ENCODE results near the gene PCDHGA11. TPM values are rescaled to one million over a fixed set of nuclear protein-coding genes. Genes with fewer than 3 reads are reported as not detected.
"Not testable (repeated sequence)": the region's sequence is repeated elsewhere in the genome, so short reads cannot be mapped to it uniquely, and the experiment has no call there.

The PCDHGA11 gene
- total RNA-seq, 4 donors from 2014 or later: 2.6 to 5.8 (median 4.4) TPM

- H3K27me3 ChIP-seq: peaks cover 23% of the 10 kb centered on the region
- H3K27ac ChIP-seq: no peak within 1 kb of the TSS
- no peak for DNase-seq
- peaks cover 63 to 83% of the 10 kb centered on the region in 2 donors for H3K9me3 ChIP-seq
- intact Hi-C loops (cut with DNase I; ENCODE audit: low total_unique reads) (no loop called here), in situ Hi-C loops (cut with MboI; ENCODE audit: low pct_ligation_motif_present in 1 of 4, low pct_unique_long_range_greater_than_20kb in 1 of 4, low sequenced_read_pairs in 3 of 4) (loop anchor here in 1 of 4 donors (25.0 kb wide), 1 partner anchor 180 kb away; the partner anchor contains the start of genes PCDHB12, PCDHB13 and PCDHB14)
- H3K4me1 ChIP-seq: no peaks in the 10 kb centered on the region
- TF ChIP-seq POLR2AphosphoS5 (IDR thresholded peaks at IDR 0.05) (no peak), EP300 (IDR thresholded peaks at IDR 0.05; ENCODE audit: low read depth) (no peak), POLR2A (IDR thresholded peaks at IDR 0.05) (no peak), CTCF (IDR thresholded peaks at IDR 0.05) (no peak)
- no peak within 1 kb of the TSS for H3K4me3 ChIP-seq
- 30 to 65% methylated on average over 6 to 38 of the region's 38 CpGs for WGBS, 2 donors (ENCODE audit: low coverage in 1 of 2)
- H3K36me3 ChIP-seq: no peaks in the 10 kb centered on the region
These were observed 28.2 kb upstream of the PCDHGA11 start, which contains the start of gene PCDHGA8 for GRCh38 chr5:141392429-141393198. TSS of gene PCDHGA8 (plus strand) at chr5:141392633. CDS start at chr5:141392814, 181 bp downstream.

GRCh38 chr5:141393267-141393666 is 27.6 kb upstream of the PCDHGA11 start:
- DNase-seq: no peak
- TF ChIP-seq POLR2AphosphoS5 (IDR thresholded peaks at IDR 0.05): no peak
- TF ChIP-seq EP300 (IDR thresholded peaks at IDR 0.05; ENCODE audit: low read depth): no peak
- no peak overlapping the region for H3K27ac ChIP-seq
- H3K4me3 ChIP-seq: no peak overlapping the region
- no peaks in the 10 kb centered on the region for H3K36me3 ChIP-seq
- intact Hi-C loops (cut with DNase I; ENCODE audit: low total_unique reads): no loop called here
- in situ Hi-C loops (cut with MboI; ENCODE audit: low pct_ligation_motif_present in 1 of 4, low pct_unique_long_range_greater_than_20kb in 1 of 4, low sequenced_read_pairs in 3 of 4): loop anchor here in 1 of 4 donors (25.0 kb wide), 1 partner anchor 181 kb away; the partner anchor contains the start of genes PCDHB12, PCDHB13 and PCDHB14
- WGBS, 2 donors (ENCODE audit: low coverage in 1 of 2): 48 to 59% methylated on average over 8 to 21 of the region's 21 CpGs
- H3K9me3 ChIP-seq: peaks cover 62 to 85% of the 10 kb centered on the region in 2 donors
- no peaks in the 10 kb centered on the region for H3K4me1 ChIP-seq
- H3K27me3 ChIP-seq: peaks cover 23% of the 10 kb centered on the region

- 71 to 74% methylated on average over 6 to 40 of the region's 53 CpGs for WGBS, 2 donors (ENCODE audit: low coverage in 1 of 2)
- intact Hi-C loops (cut with DNase I; ENCODE audit: low total_unique reads); H3K4me3 ChIP-seq: not testable (repeated sequence)
These were observed 26.3 kb upstream of the PCDHGA11 start for GRCh38 chr5:141394401-141395187.

GRCh38 chr5:141397756-141398551 is 22.9 kb upstream of the PCDHGA11 start, which contains the start of gene PCDHGB5:
TSS of gene PCDHGB5 (plus strand) at chr5:141397947. CDS start at chr5:141398128, 181 bp downstream.
- H3K4me1 ChIP-seq; H3K36me3 ChIP-seq; H3K27ac ChIP-seq; intact Hi-C loops (cut with DNase I; ENCODE audit: low total_unique reads): not testable (repeated sequence)
- DNase-seq: peak; percentile 43
- peaks cover 54 to 85% of the 10 kb centered on the region in 2 donors for H3K9me3 ChIP-seq
- H3K4me3 ChIP-seq: peak within 1 kb of the TSS in 1 of 4 donors; percentile 29
- WGBS, 2 donors (ENCODE audit: low coverage in 1 of 2): 18 to 30% methylated on average over 7 to 27 of the region's 43 CpGs
- peak; percentile 30 to 44 (median 40) for TF ChIP-seq CTCF (IDR thresholded peaks at IDR 0.05)
- H3K27me3 ChIP-seq: peaks cover 30% of the 10 kb centered on the region
- in situ Hi-C loops (cut with MboI; ENCODE audit: low pct_ligation_motif_present in 1 of 4, low pct_unique_long_range_greater_than_20kb in 1 of 4, low sequenced_read_pairs in 3 of 4): loop anchor here in 1 of 4 donors (25.0 kb wide), 1 partner anchor 186 kb away; the partner anchor contains the start of genes PCDHB12, PCDHB13 and PCDHB14

More at GRCh38 chr5:141394401-141395187, 26.3 kb upstream of the PCDHGA11 start:
- DNase-seq, H3K4me1 ChIP-seq, H3K27ac ChIP-seq, H3K36me3 ChIP-seq: not testable (repeated sequence)
- Histone ChIP-seq H3K9me3 (peaks cover 53 to 85% of the 10 kb centered on the region in 2 donors), H3K27me3 (peaks cover 23% of the 10 kb centered on the region)
- in situ Hi-C loops (cut with MboI; ENCODE audit: low pct_ligation_motif_present in 1 of 4, low pct_unique_long_range_greater_than_20kb in 1 of 4, low sequenced_read_pairs in 3 of 4): loop anchor here in 1 of 4 donors (25.0 kb wide), 1 partner anchor 182 kb away; the partner anchor contains the start of genes PCDHB12, PCDHB13 and PCDHB14
